PC-9 (cell line): ENCODE results near the gene CYFIP1.

Source experiments
- CTCF ChIP-seq: fragments of 200-600 bp; sonication (generic); conservative IDR thresholded peaks from 2 replicates; pipeline ENCODE4 v1.6.1; 2017; ENCODE audit warnings: mixed run types, antibody characterized with exemption, mild to moderate bottlenecking, moderate library complexity
- EZH2 ChIP-seq: fragments of 200-600 bp; sonication (generic); IDR thresholded peaks from 2 replicates; pipeline ENCODE4 v1.8.0; 2017; ENCODE audit warnings: antibody characterized with exemption, low read depth

- TF ChIP-seq CTCF (no peak), EZH2 (no peak)
Observed at GRCh38 chr15:22954798-22955543, 25.2 kb downstream of the CYFIP1 start.
